Measurements from ENCODE around the gene ADCY3.

DNA sequence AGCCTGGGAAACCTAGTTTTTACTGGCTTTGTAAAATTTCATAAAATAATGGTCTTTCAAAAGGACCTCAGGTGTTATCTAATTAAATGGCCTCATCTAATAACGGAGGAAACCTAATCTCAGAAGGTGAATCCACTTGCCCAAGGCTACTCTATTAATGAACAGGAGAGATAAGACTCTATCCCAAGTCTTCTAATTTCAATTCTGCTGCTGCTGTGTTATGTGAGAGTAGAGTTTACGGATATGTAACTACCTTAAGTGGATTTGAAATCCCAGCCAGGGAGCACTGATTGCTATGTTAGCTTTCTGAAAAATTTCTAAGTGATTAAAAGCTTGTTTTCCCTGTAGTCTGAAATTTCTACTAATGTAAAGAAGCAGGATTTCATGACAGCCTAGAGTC is 17.2 kb upstream of the ADCY3 start:
- TF ChIP-seq, protein P1, sequence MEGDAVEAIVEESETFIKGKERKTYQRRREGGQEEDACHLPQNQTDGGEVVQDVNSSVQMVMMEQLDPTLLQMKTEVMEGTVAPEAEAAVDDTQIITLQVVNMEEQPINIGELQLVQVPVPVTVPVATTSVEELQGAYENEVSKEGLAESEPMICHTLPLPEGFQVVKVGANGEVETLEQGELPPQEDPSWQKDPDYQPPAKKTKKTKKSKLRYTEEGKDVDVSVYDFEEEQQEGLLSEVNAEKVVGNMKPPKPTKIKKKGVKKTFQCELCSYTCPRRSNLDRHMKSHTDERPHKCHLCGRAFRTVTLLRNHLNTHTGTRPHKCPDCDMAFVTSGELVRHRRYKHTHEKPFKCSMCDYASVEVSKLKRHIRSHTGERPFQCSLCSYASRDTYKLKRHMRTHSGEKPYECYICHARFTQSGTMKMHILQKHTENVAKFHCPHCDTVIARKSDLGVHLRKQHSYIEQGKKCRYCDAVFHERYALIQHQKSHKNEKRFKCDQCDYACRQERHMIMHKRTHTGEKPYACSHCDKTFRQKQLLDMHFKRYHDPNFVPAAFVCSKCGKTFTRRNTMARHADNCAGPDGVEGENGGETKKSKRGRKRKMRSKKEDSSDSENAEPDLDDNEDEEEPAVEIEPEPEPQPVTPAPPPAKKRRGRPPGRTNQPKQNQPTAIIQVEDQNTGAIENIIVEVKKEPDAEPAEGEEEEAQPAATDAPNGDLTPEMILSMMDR (conservative IDR thresholded peaks at IDR 0.05): no peak
- TF ChIP-seq ZFX (IDR thresholded peaks at IDR 0.05): no peak

All from C4-2B (cell line).